Mesenchymal stem cell (in vitro differentiated cells and primary cell): ENCODE data around the gene SF3A1.

Experiments used
- DNase-seq: peaks from one replicate; pipeline ENCODE4 v3.0.0-alpha.2; 2013
- H2AFZ ChIP-seq: one replicate; pipeline ENCODE4 v1.6.1; 2013; ENCODE audit warnings: low read depth, mild to moderate bottlenecking, control low read depth, inconsistent platforms, low read length, moderate library complexity
- H2AK5ac ChIP-seq: 2 replicates; pipeline ENCODE4 v1.6.1; 2013; ENCODE audit warnings: low read length, moderate library complexity, mild to moderate bottlenecking, inconsistent platforms; ENCODE audit not compliant: severe bottlenecking
- H2BK120ac ChIP-seq: one replicate; pipeline ENCODE4 v1.6.1; 2013; ENCODE audit warnings: low read depth, mild to moderate bottlenecking, inconsistent platforms, low read length, moderate library complexity
- H2BK12ac ChIP-seq, 2 experiments: one replicate each; pipeline ENCODE4 v1.6.1; 2013; ENCODE audit warnings: inconsistent platforms in 2 of 2, low read length in 2 of 2, mild to moderate bottlenecking in 2 of 2, moderate library complexity in 2 of 2, control low read depth in 1 of 2
- H2BK15ac ChIP-seq: one replicate; pipeline ENCODE4 v1.6.1; 2013; ENCODE audit warnings: mild to moderate bottlenecking, low read depth, inconsistent platforms; ENCODE audit not compliant: poor library complexity, severe bottlenecking
- H2BK5ac ChIP-seq: 2 replicates; pipeline ENCODE4 v1.6.1; 2013; ENCODE audit warnings: low read depth, mild to moderate bottlenecking, low read length, control low read depth, inconsistent platforms; ENCODE audit not compliant: poor library complexity, severe bottlenecking
- H3K14ac ChIP-seq, 2 experiments: one replicate each; pipeline ENCODE4 v1.6.1; 2013; ENCODE audit warnings: inconsistent platforms in 2 of 2, low read length in 2 of 2, control low read depth in 1 of 2, mild to moderate bottlenecking in 1 of 2, moderate library complexity in 1 of 2
- H3K18ac ChIP-seq, 2 experiments: one replicate each; pipeline ENCODE4 v1.6.1; 2013; ENCODE audit warnings: inconsistent platforms in 2 of 2, low read length in 2 of 2, control low read depth in 1 of 2, low read depth in 1 of 2, mild to moderate bottlenecking in 1 of 2
- H3K23ac ChIP-seq, 2 experiments: one replicate each; pipeline ENCODE4 v1.6.1; 2013; ENCODE audit warnings: inconsistent platforms in 2 of 2, low read length in 2 of 2, mild to moderate bottlenecking in 2 of 2, moderate library complexity in 2 of 2, control low read depth in 1 of 2
- H3K27ac ChIP-seq: 2 replicates; pipeline ENCODE4 v1.5.1; 2013; ENCODE audit warnings: mild to moderate bottlenecking, moderate library complexity, low read length, control low read depth, inconsistent platforms; ENCODE audit not compliant: poor library complexity, severe bottlenecking
- H3K27me3 ChIP-seq, 2 experiments: 2 replicates each; pipeline versions ENCODE4 v1.6.1 to v1.7.0; 2013; ENCODE audit warnings: low read length in 2 of 2, mild to moderate bottlenecking in 2 of 2, moderate library complexity in 2 of 2, control low read depth in 1 of 2, inconsistent platforms in 1 of 2; ENCODE audit not compliant: control insufficient read depth in 1 of 2, insufficient read depth in 1 of 2
- H3K36me3 ChIP-seq, 2 experiments: 2 replicates each; pipeline versions ENCODE4 v1.6.1 to v1.7.0; 2013; ENCODE audit warnings: low read length in 2 of 2, control low read depth in 1 of 2, inconsistent platforms in 1 of 2, low read depth in 1 of 2, mild to moderate bottlenecking in 1 of 2; ENCODE audit not compliant: insufficient read depth in 2 of 2, control insufficient read depth in 1 of 2
- H3K4ac ChIP-seq, 2 experiments: one replicate each; pipeline ENCODE4 v1.6.1; 2013; ENCODE audit warnings: inconsistent platforms in 2 of 2, low read length in 2 of 2, mild to moderate bottlenecking in 2 of 2, moderate library complexity in 2 of 2, control low read depth in 1 of 2, low read depth in 1 of 2
- H3K4me1 ChIP-seq: 2 replicates; pipeline ENCODE4 v1.6.1; 2013; ENCODE audit warnings: low read depth, low read length, control low read depth; ENCODE audit not compliant: control insufficient read depth, insufficient read depth
- H3K4me2 ChIP-seq: 2 replicates; pipeline ENCODE4 v1.6.1; 2013; ENCODE audit warnings: low read length, mild to moderate bottlenecking, inconsistent platforms; ENCODE audit not compliant: poor library complexity, severe bottlenecking
- H3K4me3 ChIP-seq, 2 experiments: 2 replicates each; pipeline versions ENCODE4 v1.5.1 to v1.7.0; 2013; ENCODE audit warnings: low read length in 2 of 2, mild to moderate bottlenecking in 2 of 2, control low read depth in 1 of 2, low read depth in 1 of 2; ENCODE audit not compliant: insufficient read depth in 1 of 2
- H3K79me1 ChIP-seq: replicated peaks from 2 replicates; pipeline ENCODE4 v1.6.1; 2013; ENCODE audit warnings: mild to moderate bottlenecking, control low read depth, low read length, inconsistent platforms; ENCODE audit not compliant: poor library complexity, severe bottlenecking
- H3K9ac ChIP-seq: 2 replicates; pipeline ENCODE4 v1.7.0; 2013; ENCODE audit warnings: mild to moderate bottlenecking, low read length, moderate library complexity
- H3K9me3 ChIP-seq: 2 replicates; pipeline ENCODE4 v1.7.0; 2013; ENCODE audit warnings: mild to moderate bottlenecking, low read length; ENCODE audit not compliant: control insufficient read depth
- H4K8ac ChIP-seq: one replicate; pipeline ENCODE4 v1.6.1; 2013; ENCODE audit warnings: inconsistent platforms, mild to moderate bottlenecking, low read length, moderate library complexity
- H4K91ac ChIP-seq: one replicate; pipeline ENCODE4 v1.6.1; 2013; ENCODE audit warnings: mild to moderate bottlenecking, low read length, inconsistent platforms
- WGBS: methylation state at CpG from one replicate; pipeline ENCODE4 v1.1.7; 2013; ENCODE audit warnings: mixed read lengths; 5-methylcytosine and 5-hydroxymethylcytosine counted together

SF3A1 gene

DNA sequence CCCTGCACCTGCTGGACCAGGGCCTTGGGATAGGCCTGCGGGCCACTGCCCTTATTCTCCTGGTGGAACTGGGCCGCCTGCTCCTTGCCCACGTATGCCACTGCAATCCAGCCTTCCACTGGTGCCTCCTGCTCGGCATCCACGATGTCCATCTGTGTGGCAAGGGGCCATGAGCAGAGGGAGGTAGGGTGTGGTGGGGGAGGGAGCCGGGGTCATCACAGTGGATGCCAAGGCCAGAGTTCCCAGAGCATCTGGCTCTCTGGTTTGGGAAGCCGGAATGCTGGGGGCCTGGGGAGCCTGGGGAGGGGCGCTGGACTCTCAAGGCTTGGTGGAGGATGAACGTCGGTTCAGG is 29.9 kb upstream of the SF3A1 start:
- Histone ChIP-seq H3K4me1 (peaks cover 16% of the 10 kb centered on the region), H2BK15ac (no peak overlapping the region)

DNA sequence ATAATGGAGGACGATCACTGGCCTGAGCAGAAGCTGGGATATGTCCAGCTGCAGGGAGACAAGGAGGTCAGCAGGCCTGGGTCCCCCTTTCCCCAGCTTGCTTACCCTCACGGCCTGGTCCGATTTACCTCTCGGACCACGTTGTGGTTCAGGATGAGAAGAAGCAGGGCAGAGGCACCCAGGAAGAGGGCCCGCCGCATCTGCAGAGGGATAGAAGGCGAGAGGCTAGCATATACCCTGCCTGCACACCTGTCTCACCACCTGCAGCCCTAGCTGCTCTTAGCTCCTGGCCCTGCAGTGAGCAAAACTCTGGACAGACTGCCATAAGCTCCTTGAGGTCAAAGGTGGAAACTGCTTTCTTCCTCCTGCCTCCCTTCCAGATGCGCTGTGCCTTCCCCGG is 29.2 kb upstream of the SF3A1 start:
- Histone ChIP-seq H2BK5ac (no peak overlapping the region), H2BK120ac (no peak overlapping the region), H3K4ac (no peak overlapping the region), H3K79me1 (peaks cover 25% of the 10 kb centered on the region), H3K4me3 (peak overlapping the region in 1 of 2 experiments; percentile 84), H2BK12ac (no peak overlapping the region), H3K27me3 (no peaks in the 10 kb centered on the region), H3K36me3 (peaks cover 30 to 41% of the 10 kb centered on the region in 2 experiments), H3K18ac (no peak overlapping the region), H3K27ac (no peak overlapping the region), H2AFZ (no peak overlapping the region), H3K4me2 (no peak overlapping the region), H3K9ac (peak overlapping the region; percentile 89), H3K4me1 (peaks cover 13% of the 10 kb centered on the region), H3K14ac (no peak overlapping the region), H2AK5ac (no peak overlapping the region), H3K23ac (no peak overlapping the region), H4K91ac (no peak overlapping the region), H2BK15ac (no peak overlapping the region), H3K9me3 (peaks cover 4% of the 10 kb centered on the region), H4K8ac (no peak overlapping the region)
- 92% methylated on average over 10 of the region's 10 CpGs for WGBS
- DNase-seq, result no peak

More for the DNA sequence above, 29.9 kb upstream of the SF3A1 start:
- H3K9ac ChIP-seq, result peak overlapping the region; percentile 89
- H3K27ac ChIP-seq, result no peak overlapping the region
- H2BK12ac ChIP-seq, result no peak overlapping the region
- H4K8ac ChIP-seq, result peak overlapping the region; percentile 0
- peak overlapping the region; percentile 85 for H3K4me2 ChIP-seq
- peak overlapping the region; percentile 84 to 85 for H3K4me3 ChIP-seq
- WGBS, result 35% methylated on average over 10 of the region's 10 CpGs
- no peak for DNase-seq
- H3K27me3 ChIP-seq, result no peaks in the 10 kb centered on the region
- H3K14ac ChIP-seq, result peak overlapping the region in 1 of 2 experiments; percentile 69
- H3K23ac ChIP-seq, result no peak overlapping the region
- H2BK120ac ChIP-seq, result peak overlapping the region; percentile 68
- no peak overlapping the region for H2BK5ac ChIP-seq
- H4K91ac ChIP-seq, result no peak overlapping the region
- H2AK5ac ChIP-seq, result no peak overlapping the region
- H2AFZ ChIP-seq, result peak overlapping the region; percentile 19
- peak overlapping the region; percentile 16 to 99 for H3K18ac ChIP-seq
- H3K36me3 ChIP-seq, result peaks cover 24 to 34% of the 10 kb centered on the region in 2 experiments
- peaks cover 7% of the 10 kb centered on the region for H3K9me3 ChIP-seq
- H3K4ac ChIP-seq, result peak overlapping the region; percentile 43 to 63
- H3K79me1 ChIP-seq, result peaks cover 25% of the 10 kb centered on the region

DNA sequence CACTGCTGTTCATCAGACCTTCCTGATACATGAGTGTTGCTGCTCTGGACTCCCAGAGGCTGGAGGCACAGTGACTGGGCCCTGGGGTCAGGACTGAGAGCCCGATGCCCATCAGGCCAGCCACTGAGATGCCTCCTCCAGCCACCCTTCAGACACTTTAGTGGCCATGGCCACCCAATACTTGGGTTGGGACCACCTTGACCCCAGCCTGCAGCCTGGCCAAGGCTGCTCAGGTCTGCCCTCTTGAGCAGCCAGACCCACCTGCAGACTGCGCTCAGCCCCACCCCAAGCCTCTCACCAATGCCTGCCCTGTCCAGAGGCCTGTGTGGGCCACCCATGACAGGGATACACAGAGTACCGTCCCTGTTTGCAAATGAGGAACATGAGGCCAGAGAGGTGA is 26.4 kb upstream of the SF3A1 start:
- Histone ChIP-seq H2AK5ac (no peak overlapping the region), H3K9ac (no peak overlapping the region), H3K4ac (no peak overlapping the region), H3K27me3 (no peaks in the 10 kb centered on the region), H2BK15ac (no peak overlapping the region), H4K91ac (no peak overlapping the region), H2BK12ac (no peak overlapping the region), H3K4me1 (peaks cover 15% of the 10 kb centered on the region), H3K79me1 (peaks cover 25% of the 10 kb centered on the region), H3K36me3 (peaks cover 54 to 62% of the 10 kb centered on the region in 2 experiments), H3K4me3 (no peak overlapping the region), H3K27ac (no peak overlapping the region), H3K14ac (no peak overlapping the region), H2BK5ac (no peak overlapping the region), H4K8ac (no peak overlapping the region), H3K9me3 (no peaks in the 10 kb centered on the region), H3K18ac (no peak overlapping the region), H2BK120ac (no peak overlapping the region), H2AFZ (no peak overlapping the region), H3K23ac (no peak overlapping the region), H3K4me2 (no peak overlapping the region)
- no peak for DNase-seq
- 87% methylated on average over 3 of the region's 3 CpGs for WGBS

DNA sequence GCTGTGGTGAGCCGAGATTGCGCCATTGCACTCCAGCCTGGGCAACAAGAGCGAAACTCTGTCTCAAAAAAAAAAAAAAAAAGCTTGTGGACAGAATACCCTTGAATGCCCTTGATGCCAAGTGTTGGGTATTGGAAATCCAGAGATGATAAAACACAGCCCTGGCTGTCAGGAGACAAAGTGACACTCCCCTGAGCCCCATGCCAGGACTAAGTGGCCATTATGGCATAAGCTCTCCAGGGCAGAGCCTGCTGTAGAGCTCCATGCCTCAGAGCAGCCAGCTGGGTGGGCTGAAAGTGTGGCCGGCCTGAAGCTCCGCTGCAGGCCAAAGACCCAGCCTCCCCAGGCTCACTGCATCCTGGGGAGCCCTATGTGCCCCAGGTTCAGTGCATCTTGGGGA is 25.6 kb upstream of the SF3A1 start:
- H2BK15ac ChIP-seq, result no peak overlapping the region
- H3K27ac ChIP-seq, result no peak overlapping the region
- no peak overlapping the region for H2BK12ac ChIP-seq
- no peak overlapping the region for H2BK120ac ChIP-seq
- H2AFZ ChIP-seq, result no peak overlapping the region
- no peak overlapping the region for H2BK5ac ChIP-seq
- H3K23ac ChIP-seq, result no peak overlapping the region
- peaks cover 25% of the 10 kb centered on the region for H3K79me1 ChIP-seq
- no peak overlapping the region for H3K4me3 ChIP-seq
- no peak for DNase-seq
- H3K27me3 ChIP-seq, result no peaks in the 10 kb centered on the region
- H3K36me3 ChIP-seq, result peaks cover 62 to 69% of the 10 kb centered on the region in 2 experiments
- H2AK5ac ChIP-seq, result no peak overlapping the region
- peaks cover 12% of the 10 kb centered on the region for H3K4me1 ChIP-seq
- H3K9me3 ChIP-seq, result no peaks in the 10 kb centered on the region
- H3K4me2 ChIP-seq, result no peak overlapping the region
- H4K91ac ChIP-seq, result no peak overlapping the region
- H3K14ac ChIP-seq, result no peak overlapping the region
- H3K18ac ChIP-seq, result no peak overlapping the region
- no peak overlapping the region for H3K9ac ChIP-seq
- H3K4ac ChIP-seq, result no peak overlapping the region
- no peak overlapping the region for H4K8ac ChIP-seq
- 100% methylated on average over 5 of the region's 5 CpGs for WGBS
